HepG2 (cell line): ENCODE data around the gene MRPL58. TPM values are rescaled to one million over a fixed set of nuclear protein-coding genes. Genes with fewer than 3 reads are reported as not detected.

Experiments
- BRCA1 ChIP-seq: sonication (generic); formaldehyde crosslinking; IDR thresholded peaks from 2 replicates; pipeline ENCODE4 v1.4.0; 2020; ENCODE audit warnings: missing genetic modification reagents
- CHD2 ChIP-seq: IDR thresholded peaks from 2 replicates; pipeline ENCODE4 v1.6.1; 2011; ENCODE audit warnings: low read depth, low read length, improper control_type of control experiment
- CREBL2 ChIP-seq: sonication (generic); formaldehyde crosslinking; IDR thresholded peaks from 2 replicates; pipeline ENCODE4 v1.8.1; 2023; ENCODE audit warnings: missing genetic modification reagents, mild to moderate bottlenecking, borderline replicate concordance
- ELF3 ChIP-seq: IDR thresholded peaks from 2 replicates; pipeline ENCODE4 v1.6.1; 2016; ENCODE audit warnings: missing genetic modification reagents, missing compliant biosample characterization
- GLI4 ChIP-seq: sonication (generic); formaldehyde crosslinking; IDR thresholded peaks from 2 replicates; pipeline ENCODE4 v1.5.1; 2020; ENCODE audit warnings: missing genetic modification reagents, mild to moderate bottlenecking, moderate library complexity, borderline replicate concordance
- JUNB ChIP-seq: sonication (generic); formaldehyde crosslinking; IDR thresholded peaks from 2 replicates; pipeline ENCODE4 v1.8.0; 2022; ENCODE audit warnings: missing genetic modification reagents, mild to moderate bottlenecking, borderline replicate concordance
- MXD1 ChIP-seq: sonication (generic); formaldehyde crosslinking; IDR thresholded peaks from 2 replicates; pipeline ENCODE4 v1.4.0; 2020; ENCODE audit warnings: mild to moderate bottlenecking, missing genetic modification reagents
- MXD3 ChIP-seq: IDR thresholded peaks from 2 replicates; pipeline ENCODE4 v1.6.1; 2016; ENCODE audit warnings: mild to moderate bottlenecking, missing biosample characterization, missing genetic modification reagents
- NR2F6 ChIP-seq, 2 experiments: IDR thresholded peaks; 2 replicates each; pipeline ENCODE4 v1.6.1; 2016; ENCODE audit warnings: antibody characterized with exemption in 1 of 2, mild to moderate bottlenecking in 1 of 2
- POGZ ChIP-seq: sonication (generic); formaldehyde crosslinking; IDR thresholded peaks from 2 replicates; pipeline ENCODE4 v1.4.0; 2020; ENCODE audit warnings: mild to moderate bottlenecking, missing genetic modification reagents
- TBP ChIP-seq: sonication (generic); formaldehyde crosslinking; IDR thresholded peaks from 2 replicates; pipeline ENCODE4 v1.5.0; 2020; ENCODE audit warnings: missing genetic modification reagents
- ZFP1 ChIP-seq: IDR thresholded peaks from 2 replicates; pipeline ENCODE4 v1.6.1; 2016
- ZNF143 ChIP-seq: sonication (generic); formaldehyde crosslinking; IDR thresholded peaks from 2 replicates; pipeline ENCODE4 v1.4.0; 2020; ENCODE audit warnings: missing genetic modification reagents
- ZNF263 ChIP-seq: sonication (generic); formaldehyde crosslinking; IDR thresholded peaks from 2 replicates; pipeline ENCODE4 v1.4.0; 2020; ENCODE audit warnings: missing genetic modification reagents
- ZNF318 ChIP-seq: sonication (generic); formaldehyde crosslinking; IDR thresholded peaks from 2 replicates; pipeline ENCODE4 v1.4.0; 2020; ENCODE audit warnings: mild to moderate bottlenecking, missing genetic modification reagents
- ZNF34 ChIP-seq: sonication (generic); formaldehyde crosslinking; IDR thresholded peaks from 2 replicates; pipeline ENCODE4 v1.4.0; 2020; ENCODE audit warnings: mild to moderate bottlenecking, missing genetic modification reagents, borderline replicate concordance
- ZNF430 ChIP-seq: sonication (generic); formaldehyde crosslinking; IDR thresholded peaks from 2 replicates; pipeline ENCODE4 v1.9.0; 2021; ENCODE audit warnings: mild to moderate bottlenecking, missing genetic modification reagents
- ZNF543 ChIP-seq: sonication (generic); formaldehyde crosslinking; IDR thresholded peaks from 2 replicates; pipeline ENCODE4 v1.4.0; 2020; ENCODE audit warnings: mild to moderate bottlenecking, missing genetic modification reagents
- ZNF761 ChIP-seq: sonication (generic); formaldehyde crosslinking; conservative IDR thresholded peaks from 2 replicates; pipeline ENCODE4 v1.4.0; 2020; ENCODE audit warnings: mild to moderate bottlenecking, missing genetic modification reagents
- ZNF784 ChIP-seq: sonication (generic); formaldehyde crosslinking; IDR thresholded peaks from 2 replicates; pipeline ENCODE4 v1.5.1; 2020; ENCODE audit warnings: missing genetic modification reagents, mild to moderate bottlenecking, borderline replicate concordance
- ZNF839 ChIP-seq: sonication (generic); formaldehyde crosslinking; IDR thresholded peaks from 2 replicates; pipeline ENCODE4 v1.4.0; 2020; ENCODE audit warnings: missing genetic modification reagents, mild to moderate bottlenecking, borderline replicate concordance
- ZSCAN30 ChIP-seq: sonication (generic); formaldehyde crosslinking; IDR thresholded peaks from 2 replicates; pipeline ENCODE4 v1.5.0; 2020; ENCODE audit warnings: mild to moderate bottlenecking, missing genetic modification reagents
- polyA plus RNA-seq, 8 experiments: library from polyadenylated mRNA; depleted of rRNA in 3 of 8; stranded (reverse) in 7 of 8; unstranded in 1 of 8; fragments of >200 nt; fragmentation: Illumina TruSeq in 4 of 8; extraction: Trizol in 4 of 8; gene quantifications; 2 replicates each; pipeline versions ENCODE4 v1.2.1 to v1.2.3, GENCODE V29; 2011 to 2016; ENCODE audit warnings: low read depth in 4 of 8, missing spikeins in 1 of 8, mixed read lengths in 1 of 8; ENCODE audit not compliant: insufficient read depth in 1 of 8
- total RNA-seq, 5 experiments: library from RNA; depleted of rRNA; stranded (reverse); fragments of >200 nt; fragmentation: Illumina TruSeq; extraction: Trizol; gene quantifications; 2 replicates each; pipeline ENCODE4 v1.2.3, GENCODE V29; 2016; ENCODE audit warnings: low read depth in 1 of 5

The MRPL58 gene
- total and polyA plus RNA-seq, 2 of the 13 experiments (the other 11 are each of a cell fraction or from before 2014, with no cell fraction given) = 44.9 to 68.9 TPM

GRCh38 chr17:74987418-74987908 is 25.0 kb upstream of the MRPL58 start, which contains the start of gene CDR2L (continued):
- TF ChIP-seq ZNF318 (CRISPR knock-in tag) (no peak), ZNF430 (CRISPR knock-in tag) (no peak), ZNF34 (CRISPR knock-in tag) (no peak), ZNF263 (CRISPR knock-in tag) (no peak), TBP (no peak), NR2F6 (IDR thresholded peaks at IDR 0.05) (no peak), NR2F6 (CRISPR knock-in tag; IDR thresholded peaks at IDR 0.05) (no peak), ZNF839 (CRISPR knock-in tag) (no peak), JUNB (CRISPR knock-in tag) (no peak), ELF3 (0 out of 2 replicates have a peak, but pooled peaks have one; percentile 13), ZFP1 (CRISPR knock-in tag) (no peak), ZNF761 (CRISPR knock-in tag) (0 out of 2 replicates have a peak, but pooled peaks have one; percentile 14), POGZ (CRISPR knock-in tag) (no peak), CREBL2 (CRISPR knock-in tag) (no peak), ZNF143 (CRISPR knock-in tag) (no peak), ZSCAN30 (CRISPR knock-in tag) (no peak), MXD1 (CRISPR knock-in tag) (0 out of 2 replicates have a peak, but pooled peaks have one; percentile 21), ZNF543 (CRISPR knock-in tag) (0 out of 2 replicates have a peak, but pooled peaks have one; percentile 9), ZNF784 (CRISPR knock-in tag) (no peak), GLI4 (CRISPR knock-in tag) (no peak), MXD3 (CRISPR knock-in tag) (no peak), BRCA1 (CRISPR knock-in tag) (no peak), CHD2 (no peak)
